ENCODE measurements around the gene PLXNC1. TPM values are rescaled to one million over a fixed set of nuclear protein-coding genes. Genes with fewer than 3 reads are reported as not detected.

Gene PLXNC1
- total and polyA plus RNA-seq, 9 donors, result 8.2 to 33.7 (median 17.5) TPM

DNA sequence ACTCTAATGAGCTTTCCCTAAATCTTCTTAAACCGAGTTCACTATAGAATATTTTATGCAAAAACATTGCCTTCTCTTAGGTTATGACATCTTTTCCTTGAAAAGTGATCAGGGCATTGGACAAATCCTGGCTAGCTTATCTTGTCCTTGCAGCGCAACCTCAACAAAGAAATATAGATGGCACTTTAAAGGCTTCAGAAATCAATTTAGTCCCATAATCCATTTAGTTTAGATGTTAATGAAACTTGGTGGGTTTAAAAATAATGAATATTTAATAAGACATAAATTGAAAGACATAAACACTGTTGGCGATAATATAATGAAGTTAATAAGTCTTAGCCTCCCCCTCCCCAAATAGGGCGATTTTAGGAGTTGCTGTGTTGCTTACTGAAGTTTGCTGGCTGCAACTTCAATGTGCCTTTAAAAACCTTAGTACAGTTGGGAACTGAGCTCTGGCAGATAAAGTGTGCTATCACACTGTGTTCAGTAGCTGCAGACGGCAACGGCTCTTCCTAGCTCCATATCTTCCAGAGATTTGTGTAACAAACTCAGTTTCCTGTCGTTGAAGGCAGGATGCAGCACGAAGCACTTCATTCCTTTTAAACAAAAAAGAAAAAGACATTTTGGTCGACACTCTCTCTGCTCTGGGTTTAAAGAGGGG lies 19.5 kb downstream of the PLXNC1 start:
- intact Hi-C loops (cut with DNase I), result no loop called here
- H3K27ac ChIP-seq, result no peak overlapping the region
- no peaks in the 10 kb centered on the region for H3K9me3 ChIP-seq
- H3K4me3 ChIP-seq, result no peak overlapping the region
- no peaks in the 10 kb centered on the region for H3K4me1 ChIP-seq (ENCODE audit: insufficient read depth)
- H3K36me3 ChIP-seq, result no peaks in the 10 kb centered on the region
- 27 to 42% (median 33%) methylated on average over 9 of the region's 9 CpGs for WGBS, 3 donors
- TF ChIP-seq, protein P1, sequence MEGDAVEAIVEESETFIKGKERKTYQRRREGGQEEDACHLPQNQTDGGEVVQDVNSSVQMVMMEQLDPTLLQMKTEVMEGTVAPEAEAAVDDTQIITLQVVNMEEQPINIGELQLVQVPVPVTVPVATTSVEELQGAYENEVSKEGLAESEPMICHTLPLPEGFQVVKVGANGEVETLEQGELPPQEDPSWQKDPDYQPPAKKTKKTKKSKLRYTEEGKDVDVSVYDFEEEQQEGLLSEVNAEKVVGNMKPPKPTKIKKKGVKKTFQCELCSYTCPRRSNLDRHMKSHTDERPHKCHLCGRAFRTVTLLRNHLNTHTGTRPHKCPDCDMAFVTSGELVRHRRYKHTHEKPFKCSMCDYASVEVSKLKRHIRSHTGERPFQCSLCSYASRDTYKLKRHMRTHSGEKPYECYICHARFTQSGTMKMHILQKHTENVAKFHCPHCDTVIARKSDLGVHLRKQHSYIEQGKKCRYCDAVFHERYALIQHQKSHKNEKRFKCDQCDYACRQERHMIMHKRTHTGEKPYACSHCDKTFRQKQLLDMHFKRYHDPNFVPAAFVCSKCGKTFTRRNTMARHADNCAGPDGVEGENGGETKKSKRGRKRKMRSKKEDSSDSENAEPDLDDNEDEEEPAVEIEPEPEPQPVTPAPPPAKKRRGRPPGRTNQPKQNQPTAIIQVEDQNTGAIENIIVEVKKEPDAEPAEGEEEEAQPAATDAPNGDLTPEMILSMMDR (IDR thresholded peaks at IDR 0.05), result no peak
- TF ChIP-seq EP300 (IDR thresholded peaks at IDR 0.05), result no peak
- TF ChIP-seq POLR2A (IDR thresholded peaks at IDR 0.05), result no peak
- H3K27me3 ChIP-seq, result no peaks in the 10 kb centered on the region
- DNase-seq, result no peak

DNA sequence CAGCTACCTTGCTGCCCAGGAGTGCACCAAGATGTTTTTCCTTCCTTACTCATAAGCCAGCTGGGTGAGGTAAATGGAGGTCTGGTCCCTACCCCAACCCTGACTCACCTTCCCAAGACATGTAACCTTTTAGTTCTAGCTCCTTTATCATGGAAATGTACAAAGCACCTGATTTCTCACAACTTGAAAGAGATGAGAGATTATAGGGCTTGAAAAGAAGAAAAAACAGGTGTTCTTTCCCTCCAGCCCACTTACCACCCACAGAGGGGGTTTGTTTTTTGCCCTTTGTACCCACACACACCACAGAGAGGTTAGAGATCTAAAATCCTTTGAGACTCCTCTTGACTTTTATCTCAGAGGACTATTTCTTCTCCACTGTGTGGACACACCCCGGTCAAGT lies 21.1 kb downstream of the PLXNC1 start:
- Histone ChIP-seq H3K36me3 (no peaks in the 10 kb centered on the region), H3K9me3 (no peaks in the 10 kb centered on the region), H3K4me3 (no peak overlapping the region), H3K27ac (no peak overlapping the region), H3K4me1 (ENCODE audit: insufficient read depth) (no peaks in the 10 kb centered on the region), H3K27me3 (no peaks in the 10 kb centered on the region)
- WGBS, 3 donors, result 84 to 97% (median 89%) methylated on average over 1 of the region's 1 CpG
- TF ChIP-seq EP300 (IDR thresholded peaks at IDR 0.05), result no peak
- TF ChIP-seq, protein P1 (IDR thresholded peaks at IDR 0.05), result no peak
- intact Hi-C loops (cut with DNase I), result no loop called here
- no peak for DNase-seq

DNA sequence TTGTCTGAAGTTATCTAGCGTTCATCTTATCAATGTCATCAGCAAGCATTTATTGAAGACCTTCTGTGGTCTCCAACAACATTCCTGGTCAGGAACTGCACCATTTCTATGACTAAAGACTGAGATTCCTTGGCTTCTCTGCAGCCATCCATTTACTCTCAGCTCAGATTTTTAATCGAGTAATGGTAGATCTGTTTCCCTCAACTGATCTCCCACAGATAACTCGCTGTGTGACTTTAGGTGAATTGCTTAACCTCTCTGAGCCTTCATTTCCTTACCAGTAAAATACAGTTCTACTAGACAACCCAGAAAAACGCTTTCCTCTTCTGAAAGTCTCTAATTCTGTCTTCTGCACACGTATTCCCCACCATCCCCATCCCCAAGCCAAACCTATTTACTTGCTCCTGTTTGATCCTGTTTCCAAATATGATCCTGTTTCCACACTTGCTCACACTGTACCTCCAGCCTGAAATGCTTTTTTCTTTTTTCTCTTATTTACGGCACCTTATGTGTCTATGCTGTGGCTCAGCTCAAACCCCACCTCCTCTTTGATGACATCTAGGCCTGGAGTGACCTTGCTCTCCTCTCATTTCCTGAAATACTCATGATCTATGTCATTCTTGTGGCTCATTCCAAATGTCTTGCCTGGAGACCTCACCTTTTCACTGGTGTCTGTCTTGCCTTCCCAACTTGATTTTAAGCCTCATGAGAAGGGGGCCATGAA lies 21.8 kb downstream of the PLXNC1 start:
- no peak for TF ChIP-seq EP300 (IDR thresholded peaks at IDR 0.05)
- TF ChIP-seq, protein P1 (IDR thresholded peaks at IDR 0.05), result no peak
- no peak overlapping the region for H3K27ac ChIP-seq
- no peaks in the 10 kb centered on the region for H3K36me3 ChIP-seq
- H3K4me3 ChIP-seq, result no peak overlapping the region
- no peaks in the 10 kb centered on the region for H3K4me1 ChIP-seq (ENCODE audit: insufficient read depth)
- no peaks in the 10 kb centered on the region for H3K27me3 ChIP-seq
- DNase-seq, result no peak
- intact Hi-C loops (cut with DNase I), result no loop called here
- H3K9me3 ChIP-seq, result no peaks in the 10 kb centered on the region
- WGBS, 3 donors, result 77 to 95% (median 79%) methylated on average over 6 of the region's 6 CpGs

DNA sequence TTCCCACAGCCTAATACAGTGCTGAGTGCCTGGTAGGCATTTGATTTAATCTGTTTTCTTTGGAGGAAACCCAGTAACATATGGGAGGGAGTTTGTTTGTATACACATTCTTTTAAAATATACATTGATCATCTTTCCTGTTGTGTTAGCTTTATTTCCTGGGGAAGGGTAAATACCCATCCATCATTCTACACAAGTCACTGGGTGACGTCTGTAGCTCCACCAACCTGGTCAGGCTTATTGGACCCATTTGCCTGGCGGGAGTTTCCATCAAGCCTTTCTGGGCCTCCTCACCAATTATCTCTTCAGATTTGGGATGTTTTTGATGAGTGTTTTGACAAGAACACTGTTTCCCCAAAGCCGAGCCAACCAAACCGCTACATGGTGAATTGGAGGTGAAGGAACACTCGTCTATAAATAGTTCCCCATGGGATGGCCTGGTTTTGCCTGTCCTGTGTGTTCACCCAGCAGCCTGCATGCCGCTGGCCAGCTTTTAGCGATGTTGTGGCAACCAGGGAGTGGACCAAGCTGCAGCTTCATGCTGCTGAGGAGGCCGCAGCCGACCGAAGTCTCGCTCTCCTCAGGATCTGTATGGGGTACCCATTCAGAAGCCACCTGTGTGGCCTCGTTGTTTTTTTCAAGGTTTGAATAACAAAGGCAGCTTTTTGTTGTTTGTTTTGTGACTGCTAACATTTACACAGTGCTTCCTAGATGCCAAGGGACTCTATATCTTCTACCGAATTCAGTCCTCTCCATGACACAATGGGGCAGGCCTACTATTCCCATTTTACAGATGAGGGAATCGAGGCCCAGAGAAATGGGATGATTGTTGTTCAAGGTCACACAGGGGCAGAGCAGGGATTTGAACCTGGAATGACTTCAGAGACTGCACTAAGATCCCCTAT lies 22.6 kb downstream of the PLXNC1 start:
- 82 to 94% (median 82%) methylated on average over 14 of the region's 14 CpGs for WGBS, 3 donors
- Histone ChIP-seq H3K27me3 (no peaks in the 10 kb centered on the region), H3K27ac (no peak overlapping the region), H3K4me1 (ENCODE audit: insufficient read depth) (no peaks in the 10 kb centered on the region), H3K9me3 (no peaks in the 10 kb centered on the region), H3K36me3 (no peaks in the 10 kb centered on the region), H3K4me3 (no peak overlapping the region)
- TF ChIP-seq POLR2A (IDR thresholded peaks at IDR 0.05) (no peak), EP300 (IDR thresholded peaks at IDR 0.05) (no peak)
- TF ChIP-seq, protein P1 (IDR thresholded peaks at IDR 0.05), result no peak
- no peak for DNase-seq
- intact Hi-C loops (cut with DNase I), result no loop called here
